OCI-LY1 (cell line): ENCODE results near the gene ACSM3.

Experiments
- H2AFZ ChIP-seq: fragments of 200-600 bp; sonication (generic), shearing (Covaris generic); 2 replicates; pipeline ENCODE4 v1.6.0; 2014; ENCODE audit warnings: antibody characterized with exemption, mild to moderate bottlenecking, low read length
- H3F3A ChIP-seq: fragments of 200-600 bp; sonication (generic), shearing (Covaris generic); 2 replicates; pipeline ENCODE4 v1.6.0; 2014; ENCODE audit warnings: mild to moderate bottlenecking, antibody characterized with exemption, low read length, moderate library complexity; ENCODE audit not compliant: insufficient read depth
- H3K27ac ChIP-seq: fragments of 200-600 bp; sonication (generic); 2 replicates; pipeline ENCODE4 v1.5.1; 2014; ENCODE audit warnings: low read length, mixed run types, mild to moderate bottlenecking, low read depth; ENCODE audit not compliant: poor library complexity, severe bottlenecking
- H3K27me3 ChIP-seq: fragments of 200-600 bp; sonication (generic); 2 replicates; pipeline ENCODE4 v1.6.0; 2014; ENCODE audit warnings: antibody characterized with exemption, mild to moderate bottlenecking, low read length, moderate library complexity; ENCODE audit not compliant: insufficient read depth
- H3K36me3 ChIP-seq: fragments of 200-600 bp; sonication (generic); 2 replicates; pipeline ENCODE4 v1.6.1; 2014; ENCODE audit warnings: mild to moderate bottlenecking, antibody characterized with exemption, low read length, moderate library complexity, mixed read lengths; ENCODE audit not compliant: insufficient read depth
- H3K4me1 ChIP-seq: fragments of 200-600 bp; sonication (generic); 2 replicates; pipeline ENCODE4 v1.5.1; 2014; ENCODE audit warnings: mild to moderate bottlenecking, low read length, moderate library complexity; ENCODE audit not compliant: insufficient read depth, severe bottlenecking
- H3K4me2 ChIP-seq: fragments of 200-600 bp; sonication (generic), shearing (Covaris generic); 2 replicates; pipeline ENCODE4 v1.6.1; 2014; ENCODE audit warnings: low read length
- H3K4me3 ChIP-seq: fragments of 200-600 bp; sonication (generic); 2 replicates; pipeline ENCODE4 v1.5.1; 2014; ENCODE audit warnings: low read length, low read depth, mild to moderate bottlenecking, mixed read lengths; ENCODE audit not compliant: poor library complexity, severe bottlenecking
- H3K79me2 ChIP-seq: fragments of 200-600 bp; shearing (Covaris generic); 2 replicates; pipeline ENCODE4 v1.6.1; 2016; ENCODE audit warnings: mixed run types, low read length, mixed read lengths; ENCODE audit not compliant: insufficient read depth
- H3K9ac ChIP-seq: fragments of 200-600 bp; sonication (generic), shearing (Covaris generic); 2 replicates; pipeline ENCODE4 v1.6.1; 2014; ENCODE audit warnings: mild to moderate bottlenecking, low read length, mixed read lengths
- H3K9me2 ChIP-seq: fragments of 200-600 bp; sonication (generic), shearing (Covaris generic); 2 replicates; pipeline ENCODE4 v1.6.1; 2014; ENCODE audit warnings: low read depth, mild to moderate bottlenecking, low read length, mixed read lengths
- H3K9me3 ChIP-seq: fragments of 200-600 bp; shearing (Covaris generic); 2 replicates; pipeline ENCODE4 v1.6.1; 2014; ENCODE audit warnings: low read length, mixed read lengths
- H4K20me1 ChIP-seq: fragments of 200-600 bp; sonication (generic), shearing (Covaris generic); 2 replicates; pipeline ENCODE4 v1.6.0; 2016; ENCODE audit warnings: mild to moderate bottlenecking, low read length; ENCODE audit not compliant: insufficient read depth
- CTCF ChIP-seq: fragments of 200-600 bp; sonication (generic), shearing (Covaris generic); IDR thresholded peaks from 2 replicates; pipeline ENCODE4 v1.5.1; 2017; ENCODE audit warnings: mild to moderate bottlenecking, antibody characterized with exemption, low read length, moderate library complexity, mixed read lengths
- EZH2 ChIP-seq: fragments of 200-600 bp; sonication (generic), shearing (Covaris generic); IDR thresholded peaks from 2 replicates; pipeline ENCODE4 v1.8.0; 2017; ENCODE audit warnings: borderline replicate concordance, mixed run types, mild to moderate bottlenecking, antibody characterized with exemption, low read length, moderate library complexity, mixed read lengths

Gene ACSM3

GRCh38 chr16:20734056-20734455, 29.8 kb upstream of the ACSM3 start:
- H3K9me2 ChIP-seq = no peaks in the 10 kb centered on the region
- no peaks in the 10 kb centered on the region for H4K20me1 ChIP-seq
- H3K9ac ChIP-seq = no peak overlapping the region
- H3K79me2 ChIP-seq = no peaks in the 10 kb centered on the region
- no peaks in the 10 kb centered on the region for H3K4me1 ChIP-seq
- H3F3A ChIP-seq = no peaks in the 10 kb centered on the region
- H3K27me3 ChIP-seq = no peaks in the 10 kb centered on the region
- no peak overlapping the region for H3K4me2 ChIP-seq
- no peaks in the 10 kb centered on the region for H3K9me3 ChIP-seq
- no peak for TF ChIP-seq EZH2
- no peak for TF ChIP-seq CTCF
- no peak overlapping the region for H3K27ac ChIP-seq
- no peak overlapping the region for H2AFZ ChIP-seq
- peaks cover 50% of the 10 kb centered on the region for H3K36me3 ChIP-seq
- H3K4me3 ChIP-seq = no peak overlapping the region

GRCh38 chr16:20734782-20735181, 29.0 kb upstream of the ACSM3 start:
- TF ChIP-seq CTCF = no peak
- TF ChIP-seq EZH2 = no peak
- no peaks in the 10 kb centered on the region for H4K20me1 ChIP-seq

GRCh38 chr16:20735490-20735889, 28.3 kb upstream of the ACSM3 start:
- no peaks in the 10 kb centered on the region for H3K9me3 ChIP-seq
- no peak overlapping the region for H3K9ac ChIP-seq
- no peak overlapping the region for H3K4me3 ChIP-seq
- peaks cover under 1% of the 10 kb centered on the region; the same call in 1 of the 2 replicates for H4K20me1 ChIP-seq
- no peak overlapping the region for H3K27ac ChIP-seq
- H3K27me3 ChIP-seq = no peaks in the 10 kb centered on the region
- H3K79me2 ChIP-seq = peaks cover 7% of the 10 kb centered on the region
- TF ChIP-seq CTCF (no peak), EZH2 (no peak)
- H3K9me2 ChIP-seq = no peaks in the 10 kb centered on the region
- peaks cover 8% of the 10 kb centered on the region for H3K4me1 ChIP-seq
- no peak overlapping the region for H2AFZ ChIP-seq
- H3K4me2 ChIP-seq = no peak overlapping the region
- H3F3A ChIP-seq = no peaks in the 10 kb centered on the region
- peaks cover 50% of the 10 kb centered on the region for H3K36me3 ChIP-seq

More at GRCh38 chr16:20734782-20735181, 29.0 kb upstream of the ACSM3 start:
- no peak overlapping the region for H2AFZ ChIP-seq
- no peak overlapping the region for H3K4me2 ChIP-seq
- no peak overlapping the region for H3K27ac ChIP-seq
- peaks cover 1% of the 10 kb centered on the region for H3K4me1 ChIP-seq
- no peaks in the 10 kb centered on the region for H3K79me2 ChIP-seq
- H3K9ac ChIP-seq = no peak overlapping the region
- H3K27me3 ChIP-seq = no peaks in the 10 kb centered on the region
- H3K9me2 ChIP-seq = no peaks in the 10 kb centered on the region
- no peaks in the 10 kb centered on the region for H3K9me3 ChIP-seq
- H3K4me3 ChIP-seq = no peak overlapping the region
- no peaks in the 10 kb centered on the region for H3F3A ChIP-seq
- peaks cover 50% of the 10 kb centered on the region for H3K36me3 ChIP-seq
